PFSK-1 (cell line): ENCODE data around the gene MET.

ENCODE experiments used
- FOXP2 ChIP-seq: optimal IDR thresholded peaks from 2 replicates; pipeline ENCODE3; 2011; ENCODE audit warnings: borderline replicate concordance, control low read depth, inconsistent platforms; ENCODE audit not compliant: insufficient read depth; ENCODE audit errors: extremely low read length, extremely low read depth
- POLR2AphosphoS5 ChIP-seq: IDR thresholded peaks from 2 replicates; pipeline ENCODE4 v1.6.1; 2012; ENCODE audit warnings: low read depth, mild to moderate bottlenecking, control low read depth, low read length, moderate library complexity
- REST ChIP-seq, 2 experiments: IDR thresholded peaks; 2 replicates each; pipeline versions ENCODE4 v1.6.1 to v1.8.0; 2011 to 2012; ENCODE audit warnings: low read depth in 2 of 2, low read length in 2 of 2, control low read depth in 1 of 2, inconsistent platforms in 1 of 2, mild to moderate bottlenecking in 1 of 2, moderate library complexity in 1 of 2; ENCODE audit not compliant: insufficient read depth in 1 of 2
- SIN3A ChIP-seq: IDR thresholded peaks from 2 replicates; pipeline ENCODE4 v1.6.1; 2012; ENCODE audit warnings: mild to moderate bottlenecking, low read length, moderate library complexity, borderline replicate concordance; ENCODE audit not compliant: insufficient read depth
- TAF1 ChIP-seq: IDR thresholded peaks from 2 replicates; pipeline ENCODE4 v1.6.1; 2012; ENCODE audit warnings: low read length, control low read depth, borderline replicate concordance; ENCODE audit not compliant: insufficient read depth

Gene MET

GRCh38 chr7:116672596-116673456 lies 830 bp downstream of the MET start:
- TF ChIP-seq SIN3A (no peak), TAF1 (no peak), REST (IDR thresholded peaks at IDR 0.05; ENCODE audit: insufficient read depth in 1 of 2, low read depth in 2 of 2, low read length in 2 of 2) (no peak), FOXP2 (no peak), POLR2AphosphoS5 (no peak)

DNA sequence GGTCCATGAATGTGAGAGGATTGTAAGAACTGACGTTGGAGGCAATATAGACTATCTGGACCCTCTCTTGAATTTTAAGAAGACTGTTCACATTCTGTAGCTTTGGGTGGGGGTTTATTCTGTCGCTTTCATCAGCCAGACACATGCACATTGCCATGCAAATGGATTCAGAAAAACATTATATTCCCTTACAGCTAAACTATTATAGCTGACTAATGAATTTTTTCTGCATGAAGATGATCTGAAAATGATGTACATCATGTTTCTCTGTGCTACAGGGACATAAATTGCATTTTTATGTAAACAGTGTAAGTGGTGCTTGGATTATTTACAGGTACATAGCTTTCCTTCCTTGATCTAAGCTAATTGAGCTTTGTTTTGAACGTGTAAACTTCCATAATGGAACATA lies 1.5 kb downstream of the MET start:
- no peak for TF ChIP-seq POLR2AphosphoS5
- TF ChIP-seq TAF1 = no peak
- no peak for TF ChIP-seq FOXP2
- TF ChIP-seq REST (IDR thresholded peaks at IDR 0.05; ENCODE audit: insufficient read depth in 1 of 2, low read depth in 2 of 2, low read length in 2 of 2) = no peak
- TF ChIP-seq SIN3A = no peak

DNA sequence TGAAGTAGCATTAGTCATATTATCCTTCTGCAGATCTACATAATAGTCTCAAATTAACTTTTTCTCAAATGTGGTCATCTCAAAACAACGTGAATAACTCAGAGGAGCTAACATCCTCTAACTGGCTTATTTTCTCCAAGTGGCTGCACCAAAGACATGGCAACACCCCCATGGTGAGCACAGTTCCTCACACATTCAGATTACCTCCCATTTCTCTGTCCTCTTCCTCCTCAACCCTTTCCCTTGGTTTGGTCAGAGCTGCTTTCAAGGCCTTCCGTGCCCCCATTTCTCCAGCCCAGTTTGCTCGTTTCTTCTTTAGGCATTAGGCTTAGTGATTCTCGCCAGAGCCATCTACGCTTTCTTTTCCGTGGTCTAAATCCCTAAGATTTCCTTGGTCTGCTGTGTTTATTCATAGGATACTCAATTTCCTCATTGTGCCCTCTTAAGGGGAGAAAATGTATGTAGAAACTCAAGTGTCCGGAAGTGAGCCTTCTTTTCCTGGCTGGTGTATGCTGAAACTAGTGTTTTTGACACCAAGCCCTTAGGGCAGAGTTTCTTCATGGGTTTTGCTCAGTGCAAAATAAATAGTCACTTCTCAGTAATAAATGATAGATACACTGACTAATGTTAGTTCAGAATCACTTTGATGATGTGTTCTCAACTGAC lies 2.6 kb downstream of the MET start:
- no peak for TF ChIP-seq POLR2AphosphoS5
- no peak for TF ChIP-seq FOXP2
- TF ChIP-seq REST (IDR thresholded peaks at IDR 0.05; ENCODE audit: insufficient read depth in 1 of 2, low read depth in 2 of 2, low read length in 2 of 2) = no peak
- no peak for TF ChIP-seq SIN3A
- no peak for TF ChIP-seq TAF1

DNA sequence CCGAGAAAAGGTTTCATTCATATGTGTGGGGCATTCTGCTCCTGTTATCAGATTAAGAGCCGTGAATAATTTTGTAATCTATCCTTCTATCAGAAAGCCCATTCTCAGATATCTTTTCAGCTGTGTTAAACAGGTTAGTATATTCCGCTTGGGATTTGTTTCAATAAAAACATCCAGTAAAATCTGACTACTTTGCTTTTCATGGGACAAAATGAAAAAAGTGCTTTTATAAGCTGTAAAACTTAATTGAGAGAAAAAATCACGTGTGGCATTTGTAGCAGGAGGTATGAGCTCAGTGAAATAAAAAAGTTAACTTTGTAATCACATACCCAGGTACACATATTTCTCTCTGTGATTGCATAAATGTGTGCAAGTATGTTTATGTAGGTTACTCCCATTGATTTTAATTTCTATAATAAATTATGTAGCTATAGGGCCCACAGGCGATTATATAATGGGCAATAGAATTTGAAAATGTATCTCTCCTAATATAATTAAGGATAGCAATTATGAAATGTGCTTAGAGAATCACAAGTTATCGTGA lies 3.9 kb downstream of the MET start:
- TF ChIP-seq SIN3A (no peak), TAF1 (no peak), REST (IDR thresholded peaks at IDR 0.05; ENCODE audit: insufficient read depth in 1 of 2, low read depth in 2 of 2, low read length in 2 of 2) (no peak), POLR2AphosphoS5 (no peak), FOXP2 (no peak)
